GM21576 (cell line): ENCODE data around the gene EXD3.
"Not testable (repeated sequence)": the region's sequence is repeated elsewhere in the genome, so short reads cannot be mapped to it uniquely, and the experiment has no call there.

Source experiments
- ATAC-seq: cut with Tn5 transposase; IDR thresholded peaks from one replicate; pipeline ENCODE4 v1.9.1; 2021; ENCODE audit warnings: mild to moderate bottlenecking, moderate library complexity; ENCODE audit not compliant: unreplicated experiment

EXD3 gene, protein sequence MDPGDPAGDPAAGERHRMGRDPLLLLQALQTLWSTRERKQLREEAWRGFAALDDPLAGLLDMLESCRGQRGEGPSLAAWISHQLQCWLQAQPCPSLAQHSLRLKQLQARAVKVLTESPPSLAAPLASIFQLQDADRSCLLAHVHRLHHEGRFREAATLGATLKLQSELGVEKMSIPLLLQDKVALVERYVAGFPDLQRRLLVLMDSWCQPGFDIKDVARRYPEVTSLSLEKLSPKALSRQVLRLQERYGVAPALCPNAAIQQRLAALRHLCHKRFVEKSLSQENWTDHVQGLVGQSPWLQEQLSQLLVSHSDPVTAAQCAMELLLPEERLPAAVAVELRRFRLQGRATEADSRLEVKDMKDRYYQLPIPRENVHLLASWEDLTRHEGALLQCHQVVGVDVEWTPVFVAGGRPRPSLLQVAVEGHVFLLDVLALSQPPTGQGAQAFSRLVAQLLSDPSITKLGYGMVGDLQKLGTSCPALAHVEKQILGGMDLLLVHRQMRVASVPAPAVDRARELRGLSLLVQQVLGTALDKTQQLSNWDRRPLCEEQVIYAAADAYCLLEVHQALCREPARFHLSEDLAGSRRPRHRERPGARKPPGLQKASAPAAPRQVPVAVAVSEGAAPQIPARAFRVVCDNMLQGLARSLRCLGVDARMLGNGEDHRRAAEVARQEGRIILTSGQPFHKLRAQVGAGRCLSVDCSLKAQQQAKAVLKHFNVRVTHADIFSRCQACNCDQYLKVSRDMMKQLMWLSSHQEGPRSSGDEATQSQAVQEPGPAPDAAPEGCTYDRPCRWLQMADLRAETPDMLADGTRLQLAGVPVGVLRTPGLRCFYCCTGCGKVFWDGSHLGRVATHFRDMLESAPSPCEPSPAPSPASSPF

GRCh38 chr9:137422604-137423513, at the start of gene EXD3, which contains the start of gene NOXA1:
TSS of gene EXD3 (minus strand) at chr9:137423162. CDS start at chr9:137395357, 27,805 bp downstream.
TSS of gene NOXA1 (plus strand) at chr9:137423393. CDS start at chr9:137423530, 137 bp downstream.
- ATAC-seq, result peak; percentile 76

GRCh38 chr9:137470785-137471184, 47.8 kb upstream of the EXD3 start:
- ATAC-seq, result no peak

GRCh38 chr9:137467896-137468295, 44.9 kb upstream of the EXD3 start:
- ATAC-seq, result no peak

DNA sequence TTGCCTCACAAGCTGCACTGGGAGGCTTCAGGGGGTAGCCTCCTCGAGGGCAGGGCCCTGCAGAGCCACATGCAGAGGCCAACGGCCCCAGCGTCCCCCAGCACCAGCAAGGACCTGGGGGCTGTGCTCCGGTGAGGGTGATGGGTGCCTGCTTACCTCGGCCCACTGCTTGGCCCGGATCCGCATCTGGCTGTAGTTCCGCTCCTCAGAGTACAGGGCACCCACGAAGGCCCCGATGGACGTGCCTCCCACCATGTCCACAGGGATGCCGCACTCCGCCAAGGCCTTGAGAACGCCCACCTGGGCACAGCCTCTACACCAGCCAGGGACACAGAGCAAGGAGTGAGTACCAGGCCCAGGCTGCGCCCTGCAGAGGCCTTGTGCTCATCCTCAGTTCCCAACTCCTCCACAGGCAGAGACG, 44.2 kb upstream of the EXD3 start:
- no peak for ATAC-seq

DNA sequence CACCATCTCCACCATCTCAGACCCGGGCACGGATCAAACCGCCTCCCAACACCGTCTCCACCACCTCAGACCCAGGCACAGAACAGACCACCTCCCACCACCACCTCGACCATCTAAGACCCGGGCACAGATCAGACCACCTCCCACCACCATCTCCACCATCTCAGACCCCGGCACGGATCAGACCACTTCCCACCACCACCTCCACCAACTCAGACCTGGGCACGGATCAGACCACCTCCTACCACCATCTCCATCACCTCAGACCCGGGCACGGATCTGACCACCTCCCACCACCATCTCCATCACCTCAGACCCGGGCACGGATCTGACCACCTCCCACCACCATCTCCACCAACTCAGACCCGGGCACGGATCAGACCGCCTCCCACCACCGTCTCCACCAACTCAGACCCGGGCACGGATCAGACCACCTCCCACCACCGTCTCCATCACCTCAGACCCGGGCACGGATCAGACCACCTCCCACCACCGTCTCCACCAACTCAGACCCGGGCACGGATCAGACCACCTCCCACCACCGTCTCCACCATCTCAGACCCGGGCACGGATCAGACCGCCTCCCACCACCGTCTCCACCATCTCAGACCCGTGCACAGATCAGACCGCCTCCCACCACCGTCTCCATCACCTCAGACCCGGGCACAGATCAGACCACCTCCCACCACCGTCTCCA, 43.6 kb upstream of the EXD3 start:
- not testable (repeated sequence) for ATAC-seq

DNA sequence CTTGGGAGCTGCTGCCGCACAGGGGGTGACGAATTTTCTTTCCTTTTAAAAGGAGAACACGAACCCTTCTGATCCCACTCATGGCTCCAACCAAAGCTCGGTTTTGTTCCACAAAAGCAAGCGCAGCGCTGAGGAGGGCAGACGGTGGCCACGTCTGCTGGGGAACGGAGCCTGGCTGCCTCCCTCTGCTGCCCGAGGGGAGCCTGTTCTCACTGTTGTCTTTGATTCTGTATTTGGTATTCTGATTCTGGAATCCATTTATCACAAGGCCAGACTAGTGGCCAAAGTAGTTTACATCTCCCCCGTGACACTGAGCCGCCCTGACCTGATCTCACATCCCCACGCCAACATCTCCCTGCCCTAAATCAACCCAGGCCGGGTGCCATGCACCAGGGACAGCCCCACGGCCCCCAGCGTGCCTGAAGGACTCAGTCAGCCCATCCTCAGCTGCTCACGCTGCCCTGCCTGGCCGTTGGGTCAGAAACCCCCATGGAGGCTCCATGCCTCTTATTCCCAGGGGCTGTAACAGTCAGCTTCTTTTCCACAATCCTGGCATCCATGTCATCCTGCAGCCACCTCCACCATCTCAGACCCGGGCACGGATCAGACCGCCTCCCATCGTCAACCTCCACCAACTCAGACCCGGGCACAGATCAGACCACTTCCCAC, 42.9 kb upstream of the EXD3 start:
- ATAC-seq, result no peak

GRCh38 chr9:137465000-137465719, 42.2 kb upstream of the EXD3 start:
- no peak for ATAC-seq

- ATAC-seq, result no peak
Observed at GRCh38 chr9:137464291-137464999, 41.5 kb upstream of the EXD3 start.

DNA sequence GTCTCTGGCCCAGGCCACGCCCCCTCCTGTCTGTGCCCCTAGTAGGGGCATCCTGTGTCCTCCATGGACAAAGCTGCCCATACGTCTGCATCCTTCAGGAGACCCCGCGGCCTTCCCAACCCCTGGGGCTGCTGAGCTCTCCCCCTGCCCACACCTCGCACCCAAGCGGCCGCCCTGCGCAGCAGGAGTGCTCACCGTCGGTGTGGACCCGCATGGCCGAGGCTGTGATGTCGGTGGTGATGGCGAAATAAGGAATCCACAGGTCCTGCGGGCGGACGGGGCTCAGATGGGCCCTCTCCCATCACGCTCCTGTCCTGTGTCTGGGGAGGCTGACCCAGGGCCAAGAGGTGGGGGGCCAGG, 40.9 kb upstream of the EXD3 start:
- no peak for ATAC-seq

DNA sequence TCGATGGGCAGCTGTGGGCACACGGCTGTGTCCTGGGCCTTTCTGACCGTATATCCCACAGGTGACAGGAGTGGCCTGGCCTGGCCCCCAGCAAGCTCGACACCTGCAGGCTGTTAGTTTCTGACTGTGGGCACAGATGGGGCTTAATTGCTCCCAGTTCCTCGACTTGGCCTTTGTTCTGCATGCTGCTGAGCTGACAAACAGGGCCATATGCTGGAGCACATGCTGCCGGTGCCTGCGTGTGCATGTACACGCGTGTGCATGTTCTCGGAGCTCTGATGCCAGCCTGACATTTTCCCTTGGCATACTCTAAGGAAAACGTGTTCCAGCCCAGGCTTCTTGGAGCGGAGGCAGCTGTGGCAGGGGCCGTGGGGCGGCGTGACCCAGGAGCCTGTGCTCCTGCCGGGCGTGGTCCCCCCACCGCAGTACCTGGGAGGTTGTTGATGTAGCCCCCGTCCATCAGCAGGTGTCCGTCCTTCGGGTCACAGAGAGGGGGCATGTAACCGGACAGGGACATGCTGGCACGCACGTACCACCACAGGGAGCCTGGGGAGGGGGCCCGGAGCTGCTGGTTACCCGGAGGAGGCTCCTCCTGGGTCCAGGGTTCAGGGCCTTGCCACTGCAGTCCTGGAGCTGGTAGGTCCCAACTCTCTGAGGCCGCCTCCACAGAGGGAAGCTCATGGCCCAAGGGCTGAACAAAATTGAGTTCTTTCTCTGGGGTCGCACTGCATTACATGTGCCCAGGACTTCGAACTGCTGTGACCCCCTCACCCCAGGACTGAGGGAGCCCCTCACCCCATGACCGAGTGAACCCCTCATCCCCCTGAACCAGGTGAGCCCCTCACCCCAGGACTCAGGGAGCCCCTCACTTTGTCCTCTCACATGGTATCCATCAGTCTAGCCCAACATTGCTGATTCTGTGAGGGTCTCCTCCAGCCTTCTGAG, 40.3 kb upstream of the EXD3 start:
- ATAC-seq, result no peak

DNA sequence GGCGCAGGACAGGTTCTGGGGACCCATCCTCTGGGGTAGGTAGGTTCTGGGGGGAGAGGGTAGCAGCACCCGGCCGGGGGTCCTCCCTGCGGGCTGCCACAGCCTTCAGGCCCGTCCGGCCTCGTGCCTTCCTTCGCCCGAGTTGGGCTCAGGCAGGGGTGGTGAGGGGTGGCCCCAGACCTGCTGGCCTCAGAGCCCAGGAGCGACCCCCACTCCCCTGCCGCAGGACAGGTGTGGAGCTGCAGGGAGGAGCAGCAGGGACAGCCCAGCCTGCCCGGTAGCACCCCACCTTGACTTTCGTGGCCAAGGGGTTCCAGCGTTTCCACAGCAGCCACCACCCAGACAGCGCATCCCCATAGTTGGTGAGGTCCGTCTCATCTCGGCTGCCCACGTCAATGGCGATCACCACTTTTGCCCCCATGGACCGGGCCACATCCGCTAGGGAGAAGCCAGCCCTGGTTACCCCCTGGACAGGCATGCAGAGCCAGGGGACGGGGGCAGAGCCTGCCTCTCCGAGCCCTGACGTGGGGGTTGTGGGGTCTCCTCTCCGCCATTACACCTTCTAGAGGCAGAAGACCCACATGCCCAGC, 39.5 kb upstream of the EXD3 start:
- no peak for ATAC-seq

- ATAC-seq, result peak; percentile 55
Observed at GRCh38 chr9:137461663-137462395, 38.9 kb upstream of the EXD3 start.

DNA sequence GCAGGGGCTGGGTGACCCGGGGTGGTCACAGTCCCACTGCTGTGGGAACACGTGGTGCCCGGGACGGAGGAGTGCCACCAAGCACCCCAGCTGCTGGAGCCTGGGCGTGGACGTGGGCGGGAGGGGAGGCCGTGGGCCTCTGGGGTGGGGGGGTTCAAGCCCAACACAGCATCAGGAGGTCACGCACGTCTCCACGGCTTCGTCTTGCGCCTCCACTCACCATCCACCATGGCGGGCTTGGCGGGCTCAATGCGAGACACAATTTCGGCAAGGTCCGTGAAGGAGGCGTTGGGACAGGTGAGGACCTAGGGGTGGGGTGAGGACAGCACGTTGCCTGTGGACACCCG, 38.3 kb upstream of the EXD3 start:
- no peak for ATAC-seq

- ATAC-seq, result no peak
Observed at GRCh38 chr9:137460363-137461315, 37.7 kb upstream of the EXD3 start.
